CD4-positive, CD25-positive, alpha-beta regulatory T cell (primary cell): ENCODE measurements around the gene LAMB3. TPM values are rescaled to one million over a fixed set of nuclear protein-coding genes. Genes with fewer than 3 reads are reported as not detected.

Source experiments
- ATAC-seq, 2 donors: fragments of 150-1000 bp; cut with Tn5 transposase; one replicate each; pipeline ENCODE4 v1.10.0; 2021; ENCODE audit warnings: low read depth in 2 of 2, moderate number of reproducible peaks in 2 of 2, moderate library complexity in 1 of 2
- DNase-seq, 3 donors: peaks; one replicate each; pipeline versions ENCODE4 v3.0.0 to v3.0.0-alpha.2; 2012 to 2022; ENCODE audit warnings: mixed read lengths in 1 of 3
- H3K27ac ChIP-seq: one replicate; pipeline ENCODE4 v1.7.0; 2013; ENCODE audit warnings: mild to moderate bottlenecking, low read length; ENCODE audit not compliant: insufficient read depth, poor library complexity, severe bottlenecking
- H3K27me3 ChIP-seq: one replicate; pipeline ENCODE4 v1.7.0; 2013; ENCODE audit warnings: low read length; ENCODE audit not compliant: control insufficient read depth, insufficient read depth
- H3K36me3 ChIP-seq: one replicate; pipeline ENCODE4 v1.7.0; 2013; ENCODE audit warnings: mild to moderate bottlenecking, low read length, moderate library complexity; ENCODE audit not compliant: control insufficient read depth, insufficient read depth
- H3K4me1 ChIP-seq: 2 replicates; pipeline ENCODE4 v1.7.0; 2013; ENCODE audit warnings: mild to moderate bottlenecking, low read length; ENCODE audit not compliant: insufficient read depth, control insufficient read depth, poor library complexity, severe bottlenecking
- H3K4me3 ChIP-seq: one replicate; pipeline ENCODE4 v1.7.0; 2013; ENCODE audit warnings: low read depth, mild to moderate bottlenecking, low read length, moderate library complexity
- H3K9me3 ChIP-seq, 2 experiments: 1 replicate in 1 of 2; 2 replicates in 1 of 2; pipeline ENCODE4 v1.7.0; 2013; ENCODE audit warnings: low read length in 2 of 2, mild to moderate bottlenecking in 1 of 2, moderate library complexity in 1 of 2; ENCODE audit not compliant: control insufficient read depth in 2 of 2
- H3K27ac Mint-ChIP-seq, 3 donors: one replicate each; pipeline ENCODE4 v1.8.0; 2020 to 2022; ENCODE audit warnings: mild to moderate bottlenecking in 3 of 3, mixed read lengths in 3 of 3, moderate library complexity in 2 of 3
- H3K27me3 Mint-ChIP-seq: one replicate; pipeline ENCODE4 v1.8.0; 2022; ENCODE audit warnings: mild to moderate bottlenecking, mixed read lengths
- H3K36me3 Mint-ChIP-seq: one replicate; pipeline ENCODE4 v1.8.0; 2020; ENCODE audit warnings: mixed read lengths
- H3K4me1 Mint-ChIP-seq, 4 donors: one replicate each; pipeline ENCODE4 v1.8.0; 2020 to 2022; ENCODE audit warnings: mixed read lengths in 4 of 4, mild to moderate bottlenecking in 1 of 4
- H3K4me3 Mint-ChIP-seq, 4 donors: one replicate each; pipeline ENCODE4 v1.8.0; 2020 to 2022; ENCODE audit warnings: mild to moderate bottlenecking in 4 of 4, mixed read lengths in 4 of 4, moderate library complexity in 3 of 4
- H3K9me3 Mint-ChIP-seq, 7 donors: one replicate each; pipeline ENCODE4 v1.8.0; 2020 to 2022; ENCODE audit warnings: mixed read lengths in 7 of 7, mild to moderate bottlenecking in 3 of 7, moderate library complexity in 2 of 7
- polyA plus RNA-seq, 4 donors: library from polyadenylated mRNA; unstranded; fragments of 300-500 nt; fragmentation: Illumina TruSeq; gene quantifications; one replicate each; pipeline ENCODE4 v1.2.3, GENCODE V29; 2021
- total RNA-seq: library from RNA; stranded (reverse); gene quantifications from one replicate; pipeline ENCODE4 v1.2.3, GENCODE V29; 2022

Gene LAMB3
- total and polyA plus RNA-seq, 5 donors from 2014 or later, result 0.24 to 0.96 (median 0.64) TPM; not detected in 1

- ATAC-seq (no peak), DNase-seq (no peak)
- Mint-ChIP-seq H3K9me3 (peaks cover 0 to 1% (median 0%) of the 10 kb centered on the region in 7 donors), H3K4me1 (no peaks in the 10 kb centered on the region), H3K27ac (no peak overlapping the region), H3K27me3 (peaks cover 4% of the 10 kb centered on the region), H3K4me3 (no peak overlapping the region), H3K36me3 (peaks cover 4% of the 10 kb centered on the region)
- H3K27ac ChIP-seq, result no peak overlapping the region
- no peaks in the 10 kb centered on the region for H3K27me3 ChIP-seq
- H3K9me3 ChIP-seq, result no peaks in the 10 kb centered on the region
- H3K4me3 ChIP-seq, result no peak overlapping the region
- H3K36me3 ChIP-seq, result no peaks in the 10 kb centered on the region
- H3K4me1 ChIP-seq, result no peaks in the 10 kb centered on the region
Observed at GRCh38 chr1:209618291-209618690, 33.9 kb downstream of the LAMB3 start.

GRCh38 chr1:209617755-209618154 lies 34.5 kb downstream of the LAMB3 start:
- ATAC-seq, result no peak
- no peak overlapping the region for H3K4me3 Mint-ChIP-seq
- no peaks in the 10 kb centered on the region for H3K36me3 ChIP-seq
- H3K27ac Mint-ChIP-seq, result no peak overlapping the region
- H3K4me3 ChIP-seq, result no peak overlapping the region
- H3K27me3 ChIP-seq, result no peaks in the 10 kb centered on the region
- peaks cover 0 to 1% (median 0%) of the 10 kb centered on the region in 7 donors for H3K9me3 Mint-ChIP-seq
- H3K27ac ChIP-seq, result no peak overlapping the region
- H3K36me3 Mint-ChIP-seq, result peaks cover 4% of the 10 kb centered on the region
- DNase-seq, result no peak
- no peaks in the 10 kb centered on the region for H3K4me1 ChIP-seq
- no peaks in the 10 kb centered on the region for H3K9me3 ChIP-seq
- H3K4me1 Mint-ChIP-seq, result no peaks in the 10 kb centered on the region
- H3K27me3 Mint-ChIP-seq, result peaks cover 4% of the 10 kb centered on the region

- no peaks in the 10 kb centered on the region for H3K9me3 ChIP-seq
- H3K27me3 ChIP-seq, result no peaks in the 10 kb centered on the region
- Mint-ChIP-seq H3K4me3 (no peak overlapping the region), H3K27me3 (peaks cover 4% of the 10 kb centered on the region), H3K4me1 (no peaks in the 10 kb centered on the region), H3K9me3 (peaks cover 0 to 1% (median 0%) of the 10 kb centered on the region in 7 donors), H3K27ac (no peak overlapping the region), H3K36me3 (peaks cover 4% of the 10 kb centered on the region)
- no peak for DNase-seq
- no peaks in the 10 kb centered on the region for H3K4me1 ChIP-seq
- no peaks in the 10 kb centered on the region for H3K36me3 ChIP-seq
- no peak overlapping the region for H3K27ac ChIP-seq
- no peak overlapping the region for H3K4me3 ChIP-seq
- no peak for ATAC-seq
Observed at GRCh38 chr1:209617047-209617673, 35.1 kb downstream of the LAMB3 start.

- H3K36me3 ChIP-seq, result no peaks in the 10 kb centered on the region
- DNase-seq, result no peak
- H3K4me3 Mint-ChIP-seq, result no peak overlapping the region
- H3K4me1 ChIP-seq, result no peaks in the 10 kb centered on the region
- no peak overlapping the region for H3K4me3 ChIP-seq
- ATAC-seq, result no peak
- no peaks in the 10 kb centered on the region for H3K27me3 ChIP-seq
- no peaks in the 10 kb centered on the region for H3K9me3 ChIP-seq
- no peaks in the 10 kb centered on the region for H3K4me1 Mint-ChIP-seq
- peaks cover 0 to 1% (median 0%) of the 10 kb centered on the region in 7 donors for H3K9me3 Mint-ChIP-seq
- peaks cover 4% of the 10 kb centered on the region for H3K36me3 Mint-ChIP-seq
- H3K27ac Mint-ChIP-seq, result no peak overlapping the region
- no peak overlapping the region for H3K27ac ChIP-seq
- H3K27me3 Mint-ChIP-seq, result peaks cover 4% of the 10 kb centered on the region
Observed at GRCh38 chr1:209616366-209617046, 35.7 kb downstream of the LAMB3 start.

GRCh38 chr1:209614906-209615305 lies 37.3 kb downstream of the LAMB3 start:
- Mint-ChIP-seq H3K27ac (no peak overlapping the region), H3K4me3 (no peak overlapping the region), H3K36me3 (peaks cover 4% of the 10 kb centered on the region), H3K4me1 (no peaks in the 10 kb centered on the region), H3K27me3 (no peaks in the 10 kb centered on the region), H3K9me3 (no peaks in the 10 kb centered on the region)
- Histone ChIP-seq H3K27me3 (no peaks in the 10 kb centered on the region), H3K27ac (no peak overlapping the region), H3K4me3 (no peak overlapping the region), H3K36me3 (no peaks in the 10 kb centered on the region), H3K9me3 (no peaks in the 10 kb centered on the region), H3K4me1 (no peaks in the 10 kb centered on the region)
- DNase-seq (no peak), ATAC-seq (no peak)

- H3K4me1 Mint-ChIP-seq, result no peaks in the 10 kb centered on the region
- H3K27me3 Mint-ChIP-seq, result no peaks in the 10 kb centered on the region
- H3K27ac Mint-ChIP-seq, result no peak overlapping the region
- no peaks in the 10 kb centered on the region for H3K9me3 Mint-ChIP-seq
- H3K4me1 ChIP-seq, result no peaks in the 10 kb centered on the region
- H3K4me3 Mint-ChIP-seq, result no peak overlapping the region
- H3K36me3 ChIP-seq, result no peaks in the 10 kb centered on the region
- H3K27me3 ChIP-seq, result no peaks in the 10 kb centered on the region
- DNase-seq (no peak), ATAC-seq (no peak)
- H3K36me3 Mint-ChIP-seq, result peaks cover 4% of the 10 kb centered on the region
- no peak overlapping the region for H3K4me3 ChIP-seq
- H3K27ac ChIP-seq, result no peak overlapping the region
- no peaks in the 10 kb centered on the region for H3K9me3 ChIP-seq
Observed at GRCh38 chr1:209614151-209614420, 38.1 kb downstream of the LAMB3 start.

GRCh38 chr1:209613400-209614150 lies 38.6 kb downstream of the LAMB3 start:
- Mint-ChIP-seq H3K27me3 (no peaks in the 10 kb centered on the region), H3K27ac (no peak overlapping the region), H3K9me3 (no peaks in the 10 kb centered on the region), H3K4me3 (no peak overlapping the region), H3K4me1 (no peaks in the 10 kb centered on the region), H3K36me3 (peaks cover 4% of the 10 kb centered on the region)
- ATAC-seq (no peak), DNase-seq (no peak)
- Histone ChIP-seq H3K36me3 (no peaks in the 10 kb centered on the region), H3K27ac (no peak overlapping the region), H3K27me3 (no peaks in the 10 kb centered on the region), H3K4me3 (no peak overlapping the region), H3K9me3 (no peaks in the 10 kb centered on the region), H3K4me1 (no peaks in the 10 kb centered on the region)
